Duodenal mucosa (tissue), 2 donors: ENCODE data around the gene ILDR2.

Source experiments
- H3K27ac ChIP-seq: one replicate; pipeline ENCODE4 v1.7.0; 2013; ENCODE audit warnings: low read depth, low read length
- H3K27me3 ChIP-seq, 2 donors: one replicate each; pipeline ENCODE4 v1.7.0; 2013; ENCODE audit warnings: low read length in 2 of 2, control low read depth in 1 of 2; ENCODE audit not compliant: insufficient read depth in 2 of 2, control insufficient read depth in 1 of 2
- H3K36me3 ChIP-seq, 2 donors: one replicate each; pipeline ENCODE4 v1.7.0; 2013; ENCODE audit warnings: low read length in 2 of 2, control low read depth in 1 of 2; ENCODE audit not compliant: insufficient read depth in 2 of 2, control insufficient read depth in 1 of 2
- H3K4me1 ChIP-seq, 2 donors: one replicate each; pipeline ENCODE4 v1.7.0; 2013; ENCODE audit warnings: low read length in 2 of 2, control low read depth in 1 of 2; ENCODE audit not compliant: insufficient read depth in 2 of 2, control insufficient read depth in 1 of 2
- H3K4me3 ChIP-seq, 2 donors: one replicate each; pipeline ENCODE4 v1.7.0; 2013; ENCODE audit warnings: low read length in 2 of 2, low read depth in 1 of 2
- H3K9ac ChIP-seq, 2 donors: one replicate each; pipeline ENCODE4 v1.7.0; 2013; ENCODE audit warnings: low read length in 2 of 2, low read depth in 1 of 2
- H3K9me3 ChIP-seq, 2 donors: one replicate each; pipeline ENCODE4 v1.7.0; 2013; ENCODE audit warnings: low read length in 2 of 2, control low read depth in 1 of 2; ENCODE audit not compliant: control insufficient read depth in 1 of 2

ILDR2 gene

GRCh38 chr1:166948856-166949350 is 26.4 kb downstream of the ILDR2 start:
- Histone ChIP-seq H3K9ac (no peak overlapping the region), H3K27me3 (peaks cover 42 to 44% of the 10 kb centered on the region in 2 donors), H3K4me3 (no peak overlapping the region), H3K9me3 (no peaks in the 10 kb centered on the region), H3K27ac (no peak overlapping the region), H3K4me1 (no peaks in the 10 kb centered on the region), H3K36me3 (no peaks in the 10 kb centered on the region)

GRCh38 chr1:166947398-166948043 is 27.8 kb downstream of the ILDR2 start:
- Histone ChIP-seq H3K4me1 (no peaks in the 10 kb centered on the region), H3K9me3 (no peaks in the 10 kb centered on the region), H3K27ac (no peak overlapping the region), H3K36me3 (no peaks in the 10 kb centered on the region), H3K9ac (no peak overlapping the region), H3K4me3 (no peak overlapping the region), H3K27me3 (peaks cover 40 to 42% of the 10 kb centered on the region in 2 donors)

GRCh38 chr1:166944186-166944967 is 31.0 kb downstream of the ILDR2 start:
- Histone ChIP-seq H3K27me3 (peaks cover 28 to 40% of the 10 kb centered on the region in 2 donors), H3K4me1 (no peaks in the 10 kb centered on the region), H3K9ac (no peak overlapping the region), H3K4me3 (no peak overlapping the region), H3K36me3 (no peaks in the 10 kb centered on the region), H3K27ac (no peak overlapping the region), H3K9me3 (no peaks in the 10 kb centered on the region)

GRCh38 chr1:166939741-166940375 is 35.5 kb downstream of the ILDR2 start:
- H3K27me3 ChIP-seq = peaks cover 6 to 13% of the 10 kb centered on the region in 2 donors
- no peaks in the 10 kb centered on the region for H3K4me1 ChIP-seq
- no peaks in the 10 kb centered on the region for H3K9me3 ChIP-seq
- H3K9ac ChIP-seq = no peak overlapping the region
- H3K4me3 ChIP-seq = no peak overlapping the region
- H3K36me3 ChIP-seq = no peaks in the 10 kb centered on the region
- H3K27ac ChIP-seq = no peak overlapping the region

GRCh38 chr1:166937962-166938361 is 37.4 kb downstream of the ILDR2 start:
- no peaks in the 10 kb centered on the region for H3K9me3 ChIP-seq
- H3K9ac ChIP-seq = no peak overlapping the region
- H3K36me3 ChIP-seq = no peaks in the 10 kb centered on the region
- no peak overlapping the region for H3K27ac ChIP-seq
- peaks cover 3 to 6% of the 10 kb centered on the region in 2 donors for H3K27me3 ChIP-seq
- H3K4me1 ChIP-seq = no peaks in the 10 kb centered on the region
- H3K4me3 ChIP-seq = no peak overlapping the region

- no peaks in the 10 kb centered on the region for H3K4me1 ChIP-seq
- no peaks in the 10 kb centered on the region for H3K9me3 ChIP-seq
- no peak overlapping the region for H3K9ac ChIP-seq
- H3K4me3 ChIP-seq = no peak overlapping the region
- no peaks in the 10 kb centered on the region for H3K36me3 ChIP-seq
- H3K27ac ChIP-seq = no peak overlapping the region
- H3K27me3 ChIP-seq = peaks cover 3 to 8% of the 10 kb centered on the region in 2 donors
Observed at GRCh38 chr1:166937329-166937728, 38.0 kb downstream of the ILDR2 start.

- peaks cover 7 to 9% of the 10 kb centered on the region in 2 donors for H3K27me3 ChIP-seq
- H3K4me3 ChIP-seq = no peak overlapping the region
- no peak overlapping the region for H3K27ac ChIP-seq
- no peaks in the 10 kb centered on the region for H3K36me3 ChIP-seq
- H3K4me1 ChIP-seq = no peaks in the 10 kb centered on the region
- no peak overlapping the region for H3K9ac ChIP-seq
- no peaks in the 10 kb centered on the region for H3K9me3 ChIP-seq
Observed at GRCh38 chr1:166933633-166934032, 41.7 kb downstream of the ILDR2 start.

- H3K9me3 ChIP-seq = no peaks in the 10 kb centered on the region
- H3K4me1 ChIP-seq = no peaks in the 10 kb centered on the region
- no peak overlapping the region for H3K4me3 ChIP-seq
- H3K27ac ChIP-seq = no peak overlapping the region
- no peak overlapping the region for H3K9ac ChIP-seq
- H3K27me3 ChIP-seq = peaks cover 7 to 11% of the 10 kb centered on the region in 2 donors
- H3K36me3 ChIP-seq = no peaks in the 10 kb centered on the region
Observed at GRCh38 chr1:166933140-166933539, 42.2 kb downstream of the ILDR2 start.

- Histone ChIP-seq H3K4me3 (no peak overlapping the region), H3K4me1 (peaks cover 0 to 9% of the 10 kb centered on the region in 2 donors), H3K27ac (no peak overlapping the region), H3K36me3 (no peaks in the 10 kb centered on the region), H3K9me3 (no peaks in the 10 kb centered on the region), H3K27me3 (peaks cover 6 to 7% of the 10 kb centered on the region in 2 donors), H3K9ac (no peak overlapping the region)
Observed at GRCh38 chr1:166929911-166930310, 45.4 kb downstream of the ILDR2 start.

- Histone ChIP-seq H3K4me3 (no peak overlapping the region), H3K9ac (no peak overlapping the region), H3K4me1 (peaks cover 0 to 9% of the 10 kb centered on the region in 2 donors), H3K36me3 (no peaks in the 10 kb centered on the region), H3K27ac (no peak overlapping the region), H3K9me3 (no peaks in the 10 kb centered on the region), H3K27me3 (peaks cover 4 to 11% of the 10 kb centered on the region in 2 donors)
Observed at GRCh38 chr1:166927701-166928100, 47.6 kb downstream of the ILDR2 start.
